ENCODE data around the gene GNB1.
"Not testable (repeated sequence)": the region's sequence is repeated elsewhere in the genome, so short reads cannot be mapped to it uniquely, and the experiment has no call there.

GNB1 gene

DNA sequence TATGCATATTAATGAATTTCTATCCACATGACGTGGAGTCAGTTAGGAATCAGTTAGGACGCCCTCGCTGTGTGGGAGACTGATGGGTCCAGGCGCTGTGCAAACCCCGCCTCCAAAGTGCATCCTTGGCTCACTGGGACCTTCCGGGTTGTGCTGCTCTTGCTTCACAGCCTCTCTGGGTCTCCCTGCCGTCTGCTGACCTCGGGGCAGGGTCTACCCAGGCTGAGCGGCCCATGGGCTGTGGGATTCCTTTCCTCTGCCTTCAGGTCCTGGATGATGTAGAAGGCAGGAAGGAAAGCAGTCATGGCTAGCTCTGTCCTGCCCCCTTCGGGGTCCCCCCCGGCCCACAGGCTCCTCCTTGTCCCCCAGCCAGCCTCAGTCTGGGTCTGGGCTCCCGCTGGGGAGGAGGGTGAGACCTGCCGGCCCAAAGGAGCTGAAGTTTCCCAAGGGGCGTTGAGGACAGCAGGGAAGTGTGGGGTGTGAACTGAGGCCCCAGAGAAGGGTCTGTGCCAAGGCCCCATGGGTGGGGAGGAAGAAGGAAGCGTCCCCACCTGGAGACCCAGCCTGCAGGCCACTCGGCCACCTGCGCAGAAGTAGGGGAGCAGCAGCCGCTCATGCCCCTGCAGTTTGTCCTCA is 142.1 kb downstream of the GNB1 start:
- FAIRE-seq (no peak), DNase-seq (ENCODE audit: low spot score) (no peak)

GRCh38 chr1:1746566-1746909 is 144.3 kb downstream of the GNB1 start:
- FAIRE-seq; DNase-seq (ENCODE audit: low spot score): not testable (repeated sequence)

DNA sequence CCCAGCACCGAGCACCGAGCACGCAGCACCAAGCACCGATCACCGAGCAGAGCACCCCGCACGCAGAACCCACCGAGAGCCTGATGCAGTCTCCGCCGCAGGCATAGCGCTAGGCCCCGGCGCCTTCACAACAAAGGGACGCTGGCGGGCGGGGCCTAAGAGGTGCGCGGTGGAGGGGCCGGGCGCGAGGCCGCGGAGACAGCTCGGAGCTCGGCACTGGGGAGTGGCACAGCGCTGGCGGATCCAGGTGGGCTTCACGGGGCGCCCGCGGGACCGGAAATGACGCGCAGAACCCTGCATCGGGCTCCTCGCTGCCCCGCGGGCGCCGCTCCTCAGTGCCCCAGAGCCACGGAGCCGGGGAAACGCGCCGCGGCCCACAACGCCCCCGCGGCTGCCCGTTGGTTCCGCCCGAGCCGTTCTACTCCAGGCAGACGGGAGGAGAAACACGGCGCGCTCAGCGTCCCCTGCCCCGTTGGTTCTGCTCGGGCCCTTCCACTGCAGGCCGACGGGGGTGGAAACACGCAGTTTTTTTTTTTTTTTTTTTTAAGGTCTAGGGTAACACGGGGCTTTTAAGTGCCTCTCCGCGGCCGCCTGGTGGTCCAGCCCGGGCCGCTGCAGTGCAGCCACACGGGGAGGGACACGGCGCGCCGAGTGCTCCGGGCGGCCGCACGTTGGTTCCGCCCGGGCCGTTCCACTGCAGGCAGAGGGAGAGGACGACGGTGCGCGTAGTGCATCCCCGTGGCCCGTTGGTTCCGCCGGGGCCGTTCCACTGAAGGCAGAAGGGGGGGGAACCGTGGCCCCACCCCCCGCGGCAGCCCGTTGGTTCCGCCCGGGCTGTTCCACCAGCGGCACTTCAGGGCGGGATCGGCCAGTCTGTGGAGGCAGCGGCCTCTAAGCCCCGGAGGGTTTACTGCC is 145.0 kb downstream of the GNB1 start:
- DNase-seq (ENCODE audit: low spot score): peak; percentile 19
- FAIRE-seq: peak; percentile 92

DNA sequence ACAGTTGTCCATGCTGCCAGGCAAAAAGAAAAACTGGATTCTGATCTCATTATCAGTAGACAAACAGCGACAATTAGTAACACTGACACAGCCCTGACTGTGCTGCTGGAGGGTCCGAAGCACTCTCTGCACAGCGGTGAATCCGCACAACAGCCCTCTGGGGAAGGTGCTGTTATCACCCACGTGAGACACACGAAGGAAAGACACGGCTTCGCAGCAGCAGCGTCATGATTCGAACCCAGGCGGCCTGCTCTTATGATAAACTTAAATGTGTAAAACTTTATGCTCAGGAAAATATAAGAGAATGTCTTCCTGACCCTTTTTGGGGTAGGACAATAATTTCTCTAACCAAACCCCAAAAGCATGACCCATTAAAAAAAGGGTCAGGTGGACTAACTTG is 148.4 kb downstream of the GNB1 start:
- not testable (repeated sequence) for FAIRE-seq; DNase-seq (ENCODE audit: low spot score)

- FAIRE-seq: not testable (repeated sequence)
- peak; percentile 49 for DNase-seq (ENCODE audit: low spot score)
These were observed 149.9 kb downstream of the GNB1 start for GRCh38 chr1:1741013-1741412.

- DNase-seq (ENCODE audit: low spot score); FAIRE-seq: not testable (repeated sequence)
These were observed 152.0 kb downstream of the GNB1 start for GRCh38 chr1:1738799-1739337.

DNA sequence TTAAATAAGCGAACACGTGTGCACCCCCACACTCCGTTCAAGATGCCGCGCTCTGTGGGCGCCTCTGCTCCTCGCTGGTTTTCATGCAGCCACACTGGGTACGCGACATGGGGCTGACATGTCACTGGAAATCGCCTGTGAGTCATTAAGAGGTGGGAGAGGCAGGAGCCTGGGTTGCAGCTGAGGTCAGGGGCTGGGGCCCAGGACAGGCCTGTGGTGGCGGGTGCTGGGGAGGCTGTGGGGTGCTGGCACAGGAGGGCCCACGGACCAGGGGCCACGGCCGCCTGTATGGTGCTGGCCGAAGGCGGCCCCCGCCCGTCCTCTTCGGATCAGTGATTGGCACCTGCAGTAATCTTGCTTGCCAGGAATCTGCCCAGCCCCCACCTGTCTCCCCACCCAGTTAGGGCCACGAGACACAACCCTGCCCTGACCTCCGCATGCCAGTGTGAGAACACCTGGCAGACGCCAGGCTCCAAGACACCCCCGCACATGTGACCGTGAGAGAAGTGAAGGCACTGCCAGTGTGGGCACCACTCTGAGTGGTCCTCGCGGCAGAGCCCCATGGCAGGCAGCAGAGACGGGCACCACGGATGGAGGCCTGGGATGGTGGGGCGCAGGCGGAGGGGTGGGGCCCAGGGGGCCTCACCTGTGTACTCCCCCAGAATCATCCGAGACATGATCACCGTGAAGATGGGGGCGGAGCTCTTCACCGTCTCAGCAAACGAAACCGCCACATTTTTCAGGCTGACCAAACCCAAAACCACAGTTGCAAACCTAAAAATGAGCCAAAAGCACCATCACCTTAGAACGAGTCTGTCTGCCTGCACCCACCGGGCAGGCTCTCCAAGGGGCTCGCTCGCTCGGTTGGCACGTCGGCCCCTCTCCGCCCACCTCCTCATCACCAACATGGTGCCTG is 153.0 kb downstream of the GNB1 start:
- not testable (repeated sequence) for DNase-seq (ENCODE audit: low spot score); FAIRE-seq

Measured in urothelium cell line (cell line).